Activated naive CD4-positive, alpha-beta T cell treated with anti-CD3 and anti-CD28 coated beads for 36 hours (primary cell): Measurements from ENCODE around the gene CRYBG3. TPM values are rescaled to one million over a fixed set of nuclear protein-coding genes. Genes with fewer than 3 reads are reported as not detected.

ENCODE experiments used
- CTCF ChIA-PET: fragments of 350-600 bp; sonication (Branson Sonifier 250); formaldehyde crosslinking; loops from one replicate; lab custom pipeline; 2021; ENCODE audit warnings: antibody characterized with exemption; lab: Charles Lee
- DNase-seq: peaks from one replicate; pipeline ENCODE4 v3.0.0-alpha.2; 2020
- H3K27ac Mint-ChIP-seq: one replicate; pipeline ENCODE4 v1.8.0; 2021; ENCODE audit warnings: mild to moderate bottlenecking, mixed read lengths
- H3K27me3 Mint-ChIP-seq: one replicate; pipeline ENCODE4 v1.8.0; 2021; ENCODE audit warnings: low read depth, mixed read lengths
- H3K36me3 Mint-ChIP-seq: one replicate; pipeline ENCODE4 v1.8.0; 2021; ENCODE audit warnings: low read depth, mixed read lengths
- H3K4me1 Mint-ChIP-seq: one replicate; pipeline ENCODE4 v1.8.0; 2021; ENCODE audit warnings: low read depth, mixed read lengths
- H3K4me3 Mint-ChIP-seq: one replicate; pipeline ENCODE4 v1.8.0; 2021; ENCODE audit warnings: mild to moderate bottlenecking, moderate library complexity, mixed read lengths
- H3K9me3 Mint-ChIP-seq: one replicate; pipeline ENCODE4 v1.8.0; 2021; ENCODE audit warnings: mixed read lengths
- intact Hi-C: fragments of 100-400 bp; cut with micrococcal nuclease; formaldehyde crosslinking; loops from one replicate; pipeline ENCODE4 v1.15.1; 2023
- total RNA-seq, 2 experiments: library from RNA; stranded (reverse); gene quantifications; one replicate each; pipeline ENCODE4 v1.2.3, GENCODE V29; 2021

The CRYBG3 gene
- total RNA-seq, 2 experiments from 2014 or later, result 1.3 to 1.7 TPM

- Mint-ChIP-seq H3K4me1 (peaks cover 15% of the 10 kb centered on the region), H3K27me3 (no peaks in the 10 kb centered on the region), H3K9me3 (no peaks in the 10 kb centered on the region), H3K36me3 (peaks cover 18% of the 10 kb centered on the region), H3K4me3 (no peak overlapping the region), H3K27ac (no peak overlapping the region)
- CTCF ChIA-PET, result interaction anchor here (0.6 to 1.3 kb wide), 3 partner anchors 114 to 361 kb away, joined by 3 to 4 read pairs (median 3); no protein-coding TSS in a partner anchor
- intact Hi-C loops, result no loop called here
- no peak for DNase-seq
Measured at GRCh38 chr3:97934980-97935695, 113.3 kb downstream of the CRYBG3 start.

DNA sequence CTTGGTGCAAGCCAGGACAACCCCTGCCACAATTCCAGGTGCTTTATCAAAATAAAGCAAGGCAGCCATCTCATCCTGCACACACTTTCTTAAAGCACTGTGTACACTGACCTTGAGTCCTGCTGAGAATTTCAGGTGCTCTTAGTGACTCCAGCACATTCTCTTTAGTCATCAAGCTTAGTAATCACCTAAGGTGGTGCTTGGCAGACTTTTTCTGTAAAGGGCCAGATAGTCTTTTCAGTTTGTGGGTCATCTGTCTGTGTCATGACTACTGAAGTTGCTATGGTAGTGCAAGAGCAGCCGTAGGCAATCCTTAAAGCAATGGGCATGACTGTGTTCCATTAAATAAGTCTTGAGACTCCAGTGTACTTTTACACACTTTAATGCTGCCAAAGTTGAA is 114.0 kb downstream of the CRYBG3 start:
- no peak for DNase-seq
- intact Hi-C loops, result no loop called here
- Mint-ChIP-seq H3K27ac (no peak overlapping the region), H3K36me3 (peaks cover 19% of the 10 kb centered on the region), H3K4me3 (no peak overlapping the region), H3K9me3 (no peaks in the 10 kb centered on the region), H3K4me1 (peaks cover 15% of the 10 kb centered on the region), H3K27me3 (no peaks in the 10 kb centered on the region)
- CTCF ChIA-PET, result interaction anchor here (0.6 to 1.3 kb wide), 2 partner anchors 78 to 115 kb away, joined by 3 to 4 read pairs; no protein-coding TSS in a partner anchor

DNA sequence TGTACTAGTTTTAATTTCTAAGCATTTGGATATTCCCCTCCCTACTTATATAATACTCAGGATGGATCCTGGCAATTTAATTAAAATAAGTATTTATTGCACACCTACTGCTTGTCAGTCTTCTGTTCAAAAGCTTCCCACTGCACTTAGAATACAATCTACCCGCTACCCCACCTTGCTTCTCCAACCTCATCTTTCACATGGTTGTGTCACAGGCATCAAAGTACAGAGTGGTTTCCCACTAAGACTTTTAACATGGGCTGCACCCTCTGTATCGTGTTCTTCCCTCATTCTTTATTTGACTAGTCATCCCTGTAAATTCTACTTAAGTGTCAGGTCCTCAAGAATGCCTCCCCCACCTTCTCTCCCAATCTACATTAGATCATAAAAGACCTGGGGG is 115.4 kb downstream of the CRYBG3 start:
- no peak for DNase-seq
- no peak overlapping the region for H3K27ac Mint-ChIP-seq
- peaks cover 18% of the 10 kb centered on the region for H3K36me3 Mint-ChIP-seq
- no peak overlapping the region for H3K4me3 Mint-ChIP-seq
- CTCF ChIA-PET, result no interaction called here
- H3K27me3 Mint-ChIP-seq, result no peaks in the 10 kb centered on the region
- H3K9me3 Mint-ChIP-seq, result no peaks in the 10 kb centered on the region
- intact Hi-C loops, result no loop called here
- peaks cover 15% of the 10 kb centered on the region for H3K4me1 Mint-ChIP-seq

- CTCF ChIA-PET, result no interaction called here
- no peak overlapping the region for H3K4me3 Mint-ChIP-seq
- intact Hi-C loops, result no loop called here
- peaks cover 21% of the 10 kb centered on the region for H3K36me3 Mint-ChIP-seq
- no peak for DNase-seq
- no peaks in the 10 kb centered on the region for H3K9me3 Mint-ChIP-seq
- peaks cover 21% of the 10 kb centered on the region for H3K4me1 Mint-ChIP-seq
- H3K27ac Mint-ChIP-seq, result no peak overlapping the region
- no peaks in the 10 kb centered on the region for H3K27me3 Mint-ChIP-seq
Measured at GRCh38 chr3:97938444-97938843, 116.6 kb downstream of the CRYBG3 start.

DNA sequence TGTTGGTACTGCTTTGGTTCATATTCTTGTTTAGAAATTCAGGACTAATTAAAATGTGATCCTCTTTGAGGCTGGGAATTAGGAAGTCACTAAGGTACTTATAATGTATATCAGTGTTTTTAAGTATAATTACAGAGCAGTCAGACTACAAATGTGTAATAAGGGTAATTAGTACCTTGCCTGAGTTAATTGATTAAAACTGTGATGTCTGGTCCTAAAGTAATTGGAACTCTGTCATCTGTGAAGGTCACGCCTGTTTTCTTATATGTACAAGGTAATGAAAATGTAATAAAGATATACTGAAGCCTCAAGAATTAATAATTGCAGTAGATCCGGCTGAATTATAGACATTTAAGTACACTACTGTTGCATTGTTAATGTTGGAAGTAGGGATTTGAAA is 117.6 kb downstream of the CRYBG3 start:
- Mint-ChIP-seq H3K36me3 (peaks cover 27% of the 10 kb centered on the region), H3K4me3 (no peak overlapping the region), H3K9me3 (no peaks in the 10 kb centered on the region), H3K4me1 (peaks cover 21% of the 10 kb centered on the region), H3K27me3 (no peaks in the 10 kb centered on the region), H3K27ac (no peak overlapping the region)
- intact Hi-C loops, result no loop called here
- CTCF ChIA-PET, result no interaction called here
- no peak for DNase-seq

GRCh38 chr3:97940034-97940433 is 118.2 kb downstream of the CRYBG3 start:
- H3K36me3 Mint-ChIP-seq, result peaks cover 27% of the 10 kb centered on the region
- no peak for DNase-seq
- no peaks in the 10 kb centered on the region for H3K27me3 Mint-ChIP-seq
- H3K9me3 Mint-ChIP-seq, result no peaks in the 10 kb centered on the region
- CTCF ChIA-PET, result no interaction called here
- no peak overlapping the region for H3K27ac Mint-ChIP-seq
- peaks cover 17% of the 10 kb centered on the region for H3K4me1 Mint-ChIP-seq
- no peak overlapping the region for H3K4me3 Mint-ChIP-seq
- intact Hi-C loops, result loop anchor here (1.0 to 5.0 kb wide), 2 partner anchors 147 to 1183 kb away; no protein-coding TSS in a partner anchor

DNA sequence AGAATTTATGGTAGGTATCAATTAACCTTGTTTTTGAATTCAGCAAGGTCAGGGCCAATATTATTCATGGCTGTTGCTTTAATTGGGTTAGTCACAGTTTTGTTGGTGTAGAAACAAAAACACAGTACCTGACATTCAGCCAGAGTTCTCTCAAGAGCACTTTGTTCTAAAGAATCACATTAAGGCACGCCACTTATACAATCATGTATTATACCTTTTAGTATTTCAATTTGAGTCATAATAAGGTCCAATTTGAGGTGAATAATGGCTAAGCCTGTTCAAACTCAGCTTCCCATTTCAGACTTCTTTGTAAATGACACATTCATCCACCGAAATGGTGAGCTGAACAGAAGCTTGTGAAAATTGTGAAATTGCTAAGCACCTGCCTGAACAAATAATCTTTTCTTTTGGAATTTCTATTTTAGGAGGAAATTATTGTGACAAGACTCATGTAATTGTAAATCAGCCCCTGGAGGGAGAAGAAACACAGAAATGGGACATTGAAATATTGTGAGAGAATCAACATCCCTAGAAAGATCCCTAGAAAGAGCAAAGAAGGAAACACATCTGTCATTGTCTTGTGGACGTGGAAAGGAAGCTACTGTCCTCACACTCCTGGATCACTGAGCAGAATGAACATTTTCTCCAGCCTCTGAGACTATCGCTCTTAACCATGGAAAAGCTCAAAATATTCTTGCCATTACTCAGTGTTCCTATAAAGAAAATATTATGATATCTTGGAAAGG is 121.2 kb downstream of the CRYBG3 start:
- no peaks in the 10 kb centered on the region for H3K27me3 Mint-ChIP-seq
- peaks cover 36% of the 10 kb centered on the region for H3K36me3 Mint-ChIP-seq
- no peaks in the 10 kb centered on the region for H3K9me3 Mint-ChIP-seq
- no peak overlapping the region for H3K27ac Mint-ChIP-seq
- H3K4me1 Mint-ChIP-seq, result peaks cover 8% of the 10 kb centered on the region
- no peak overlapping the region for H3K4me3 Mint-ChIP-seq
- intact Hi-C loops, result loop anchor here (5.0 kb wide), 1 partner anchor 1186 kb away; no protein-coding TSS in a partner anchor
- no peak for DNase-seq
- CTCF ChIA-PET, result interaction anchor here (0.8 to 1.5 kb wide), 2 partner anchors 28 to 148 kb away, joined by 3 read pairs; no protein-coding TSS in a partner anchor

GRCh38 chr3:97948351-97949109 is 126.7 kb downstream of the CRYBG3 start:
- no peak overlapping the region for H3K4me3 Mint-ChIP-seq
- CTCF ChIA-PET, result no interaction called here

GRCh38 chr3:97949110-97949485 is 127.3 kb downstream of the CRYBG3 start:
- Mint-ChIP-seq H3K9me3 (no peaks in the 10 kb centered on the region), H3K27ac (no peak overlapping the region), H3K4me3 (no peak overlapping the region), H3K4me1 (no peaks in the 10 kb centered on the region), H3K27me3 (no peaks in the 10 kb centered on the region), H3K36me3 (peaks cover 65% of the 10 kb centered on the region)
- CTCF ChIA-PET, result interaction anchor here (1.2 kb wide), 1 partner anchor 8 kb away, joined by 3 read pairs; no protein-coding TSS in a partner anchor
- no peak for DNase-seq
- intact Hi-C loops, result no loop called here

More at GRCh38 chr3:97948351-97949109, 126.7 kb downstream of the CRYBG3 start:
- intact Hi-C loops, result no loop called here
- Mint-ChIP-seq H3K27me3 (no peaks in the 10 kb centered on the region), H3K4me1 (no peaks in the 10 kb centered on the region), H3K9me3 (no peaks in the 10 kb centered on the region), H3K36me3 (peaks cover 67% of the 10 kb centered on the region), H3K27ac (no peak overlapping the region)
- no peak for DNase-seq

DNA sequence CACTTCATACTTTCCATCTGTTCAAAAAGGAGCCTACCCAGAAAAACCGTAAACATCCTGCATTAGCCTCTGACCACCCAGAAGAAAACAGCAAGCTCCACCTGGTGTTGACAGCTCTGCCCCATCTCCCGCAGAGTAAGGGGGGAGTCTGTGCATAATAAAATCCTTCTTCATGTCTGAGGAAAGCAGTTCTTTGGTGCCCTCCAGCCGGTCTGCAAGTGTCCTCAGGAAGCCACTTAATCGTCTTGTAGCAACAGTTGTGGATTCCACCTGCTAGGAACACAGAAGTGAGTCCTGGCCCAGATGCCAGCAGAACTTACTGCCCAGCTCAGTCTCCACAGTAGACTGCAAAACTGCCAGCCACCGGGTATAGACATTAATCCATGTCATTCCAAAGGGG is 127.9 kb downstream of the CRYBG3 start:
- Mint-ChIP-seq H3K27ac (no peak overlapping the region), H3K36me3 (peaks cover 68% of the 10 kb centered on the region), H3K4me1 (no peaks in the 10 kb centered on the region), H3K4me3 (no peak overlapping the region), H3K9me3 (no peaks in the 10 kb centered on the region), H3K27me3 (no peaks in the 10 kb centered on the region)
- CTCF ChIA-PET, result interaction anchor here (1.2 kb wide), 1 partner anchor 9 kb away, joined by 3 read pairs; no protein-coding TSS in a partner anchor
- no peak for DNase-seq
- intact Hi-C loops, result no loop called here

DNA sequence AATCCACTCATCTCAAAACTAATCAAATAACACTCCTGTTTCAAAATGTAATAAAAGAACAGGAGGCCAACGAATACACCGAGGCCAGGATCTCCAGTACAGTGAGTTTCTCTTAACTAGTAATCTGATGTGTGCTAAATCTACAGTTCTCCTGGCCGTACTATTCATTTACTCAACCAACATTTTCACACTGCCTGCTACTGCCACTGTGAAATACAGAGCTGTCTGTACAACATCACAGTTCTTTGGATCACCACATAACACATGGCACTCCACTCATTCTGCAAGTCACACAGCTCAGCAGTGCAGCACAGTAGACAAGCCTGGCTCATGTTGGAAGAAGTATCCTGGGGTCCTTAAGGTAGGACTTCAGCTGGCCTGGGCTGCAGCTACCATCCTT is 128.5 kb downstream of the CRYBG3 start:
- H3K27me3 Mint-ChIP-seq, result no peaks in the 10 kb centered on the region
- CTCF ChIA-PET, result interaction anchor here (1.2 kb wide), 1 partner anchor 10 kb away, joined by 3 read pairs; no protein-coding TSS in a partner anchor
- no peaks in the 10 kb centered on the region for H3K4me1 Mint-ChIP-seq
- intact Hi-C loops, result no loop called here
- no peak overlapping the region for H3K27ac Mint-ChIP-seq
- peaks cover 67% of the 10 kb centered on the region for H3K36me3 Mint-ChIP-seq
- no peak for DNase-seq
- no peak overlapping the region for H3K4me3 Mint-ChIP-seq
- no peaks in the 10 kb centered on the region for H3K9me3 Mint-ChIP-seq

DNA sequence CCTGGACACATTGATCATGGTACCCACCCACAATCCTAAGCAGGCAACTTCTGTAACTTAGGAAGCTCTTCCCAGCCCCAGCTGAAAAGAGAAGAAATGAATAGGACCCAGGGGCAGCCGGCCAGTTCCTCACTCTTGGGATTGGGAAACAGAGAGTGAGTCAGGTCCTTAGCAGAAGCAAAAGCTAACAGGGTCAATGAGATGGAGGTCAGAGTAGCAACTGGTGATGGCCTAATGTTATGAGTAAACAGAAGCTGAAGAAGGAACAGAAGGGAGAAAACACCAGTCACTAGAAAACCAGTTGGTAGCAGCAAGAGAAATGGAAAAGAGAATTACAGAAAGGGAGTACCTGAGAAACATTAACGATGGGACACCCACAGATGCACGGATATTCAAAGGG is 130.5 kb downstream of the CRYBG3 start:
- CTCF ChIA-PET, result no interaction called here
- no peaks in the 10 kb centered on the region for H3K27me3 Mint-ChIP-seq
- H3K9me3 Mint-ChIP-seq, result no peaks in the 10 kb centered on the region
- intact Hi-C loops, result no loop called here
- H3K36me3 Mint-ChIP-seq, result peaks cover 57% of the 10 kb centered on the region
- H3K27ac Mint-ChIP-seq, result no peak overlapping the region
- no peak overlapping the region for H3K4me3 Mint-ChIP-seq
- peaks cover 2% of the 10 kb centered on the region for H3K4me1 Mint-ChIP-seq
- DNase-seq, result no peak
